ENCODE data around the gene EMILIN2.

EMILIN2 gene

GRCh38 chr18:2880473-2880872 is 33.7 kb downstream of the EMILIN2 start:
- no peak overlapping the region for H3K4me3 ChIP-seq (replicated peaks in 1 of 2; ENCODE audit: low read depth in 2 of 2, low read length in 2 of 2)
- DNase-seq (ENCODE audit: low read depth in 2 of 2): no peak
- TF ChIP-seq, protein P1, sequence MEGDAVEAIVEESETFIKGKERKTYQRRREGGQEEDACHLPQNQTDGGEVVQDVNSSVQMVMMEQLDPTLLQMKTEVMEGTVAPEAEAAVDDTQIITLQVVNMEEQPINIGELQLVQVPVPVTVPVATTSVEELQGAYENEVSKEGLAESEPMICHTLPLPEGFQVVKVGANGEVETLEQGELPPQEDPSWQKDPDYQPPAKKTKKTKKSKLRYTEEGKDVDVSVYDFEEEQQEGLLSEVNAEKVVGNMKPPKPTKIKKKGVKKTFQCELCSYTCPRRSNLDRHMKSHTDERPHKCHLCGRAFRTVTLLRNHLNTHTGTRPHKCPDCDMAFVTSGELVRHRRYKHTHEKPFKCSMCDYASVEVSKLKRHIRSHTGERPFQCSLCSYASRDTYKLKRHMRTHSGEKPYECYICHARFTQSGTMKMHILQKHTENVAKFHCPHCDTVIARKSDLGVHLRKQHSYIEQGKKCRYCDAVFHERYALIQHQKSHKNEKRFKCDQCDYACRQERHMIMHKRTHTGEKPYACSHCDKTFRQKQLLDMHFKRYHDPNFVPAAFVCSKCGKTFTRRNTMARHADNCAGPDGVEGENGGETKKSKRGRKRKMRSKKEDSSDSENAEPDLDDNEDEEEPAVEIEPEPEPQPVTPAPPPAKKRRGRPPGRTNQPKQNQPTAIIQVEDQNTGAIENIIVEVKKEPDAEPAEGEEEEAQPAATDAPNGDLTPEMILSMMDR (IDR thresholded peaks at IDR 0.05; ENCODE audit: low read depth, low read length): no peak

GRCh38 chr18:2881088-2881839 is 34.5 kb downstream of the EMILIN2 start:
- H3K4me3 ChIP-seq (replicated peaks in 1 of 2; ENCODE audit: low read depth in 2 of 2, low read length in 2 of 2): no peak overlapping the region
- TF ChIP-seq, protein P1 (IDR thresholded peaks at IDR 0.05; ENCODE audit: low read depth, low read length): no peak
- peak; percentile 90 to 92 for DNase-seq (ENCODE audit: low read depth in 2 of 2)

GRCh38 chr18:2881840-2882195 is 35.0 kb downstream of the EMILIN2 start:
- DNase-seq (ENCODE audit: low read depth in 2 of 2): no peak
- TF ChIP-seq, protein P1 (IDR thresholded peaks at IDR 0.05; ENCODE audit: low read depth, low read length): no peak
- H3K4me3 ChIP-seq (replicated peaks in 1 of 2; ENCODE audit: low read depth in 2 of 2, low read length in 2 of 2): no peak overlapping the region

DNA sequence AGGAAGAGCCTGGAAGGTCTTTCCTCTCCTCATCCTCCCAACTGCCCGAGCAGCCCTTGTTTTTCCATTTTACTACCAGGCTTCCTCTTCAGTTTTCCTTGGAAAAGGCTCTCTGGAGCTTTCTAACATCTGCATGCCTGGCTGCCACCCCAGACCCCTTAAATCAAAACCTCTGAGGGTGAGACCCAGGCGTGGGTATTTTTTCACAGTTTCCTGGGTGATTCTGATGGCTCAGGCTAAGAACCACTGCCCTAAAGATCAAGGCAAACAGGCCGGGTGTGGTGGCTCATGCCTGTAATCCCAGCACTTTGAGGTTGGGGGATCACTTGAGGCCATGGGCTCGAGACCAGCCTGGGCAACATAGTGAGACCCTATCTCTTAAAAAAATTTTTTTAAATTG is 35.4 kb downstream of the EMILIN2 start:
- TF ChIP-seq, protein P1 (IDR thresholded peaks at IDR 0.05; ENCODE audit: low read depth, low read length): no peak
- DNase-seq (ENCODE audit: low read depth in 2 of 2): no peak
- H3K4me3 ChIP-seq (replicated peaks in 1 of 2; ENCODE audit: low read depth in 2 of 2, low read length in 2 of 2): no peak overlapping the region

DNA sequence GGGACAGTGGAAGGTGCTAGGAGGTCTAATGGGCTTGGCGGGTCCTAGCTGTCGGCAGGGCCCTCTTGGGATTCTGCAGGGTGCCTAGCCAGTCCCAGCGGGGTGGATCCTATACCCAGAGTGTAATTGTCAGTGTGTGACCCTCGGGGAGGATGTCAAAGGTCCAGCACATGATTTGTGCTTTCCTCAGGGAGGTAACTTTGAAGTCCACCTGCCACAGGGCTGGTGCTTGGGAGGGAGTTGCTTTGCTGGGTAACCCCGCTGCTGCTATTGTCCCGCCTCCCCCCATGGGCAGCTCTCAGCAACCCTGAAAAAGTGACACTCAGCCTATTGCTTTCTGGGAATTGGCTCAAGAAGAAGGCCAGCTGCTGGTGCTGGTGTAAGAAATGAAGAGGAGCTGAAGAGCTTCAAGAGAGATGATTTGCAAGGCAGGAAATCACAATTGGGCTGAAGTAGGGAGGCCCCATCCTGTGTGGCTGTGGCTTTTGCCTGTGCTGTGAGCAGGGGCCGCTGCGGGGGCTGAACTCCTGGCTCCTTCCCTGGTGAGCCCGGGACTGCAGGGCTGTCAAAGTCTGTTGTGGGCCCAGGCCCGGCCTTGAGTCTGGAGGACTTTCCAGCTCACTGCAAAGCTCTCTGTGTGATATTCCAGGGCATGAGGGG is 36.4 kb downstream of the EMILIN2 start:
- no peak overlapping the region for H3K4me3 ChIP-seq (replicated peaks in 1 of 2; ENCODE audit: low read depth in 2 of 2, low read length in 2 of 2)
- TF ChIP-seq, protein P1 (IDR thresholded peaks at IDR 0.05; ENCODE audit: low read depth, low read length): no peak
- no peak for DNase-seq (ENCODE audit: low read depth in 2 of 2)

DNA sequence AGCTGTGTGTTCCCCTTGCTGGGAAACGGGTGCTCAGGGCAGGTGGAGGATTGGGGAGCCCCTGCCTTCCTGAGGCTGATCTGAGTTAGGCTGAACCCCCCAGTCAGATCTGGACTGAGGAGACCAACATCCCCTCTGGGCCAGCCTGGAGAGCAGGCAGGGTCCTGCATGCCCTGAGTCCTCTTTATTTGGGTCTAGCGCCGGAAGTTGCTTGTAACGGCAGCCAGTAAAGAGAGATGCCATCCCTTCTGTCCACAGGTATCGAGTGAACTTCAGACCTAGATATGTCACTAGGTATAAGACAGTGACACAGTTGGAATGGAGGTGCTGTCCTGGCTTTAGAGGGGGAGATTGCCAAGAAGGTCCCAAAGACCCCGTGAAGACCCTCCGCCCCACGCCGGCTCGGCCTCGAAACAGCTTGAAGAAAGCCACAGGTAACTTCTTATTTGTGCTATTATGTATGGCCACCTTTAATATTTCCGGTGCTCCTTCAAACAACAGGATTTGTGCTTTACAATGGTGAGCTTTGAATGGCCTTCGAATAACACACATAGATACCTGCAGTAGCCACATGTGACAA is 38.0 kb downstream of the EMILIN2 start:
- DNase-seq (ENCODE audit: low read depth in 2 of 2): no peak
- H3K4me3 ChIP-seq (replicated peaks in 1 of 2; ENCODE audit: low read depth in 2 of 2, low read length in 2 of 2): no peak overlapping the region
- TF ChIP-seq, protein P1 (IDR thresholded peaks at IDR 0.05; ENCODE audit: low read depth, low read length): no peak
